OCI-LY7 (cell line): ENCODE measurements around the gene NAALAD2.

ENCODE experiments used
- EZH2phosphoT487 ChIP-seq: fragments of 200-600 bp; sonication (generic); IDR thresholded peaks from 2 replicates; pipeline ENCODE4 v1.6.1; 2018; ENCODE audit warnings: low read depth, borderline replicate concordance, mild to moderate bottlenecking, mixed run types, antibody characterized with exemption, low read length, moderate library complexity, mixed read lengths
- TF ChIP-seq, protein P1 (sequence below): fragments of 200-600 bp; sonication (generic); conservative IDR thresholded peaks from 2 replicates; pipeline ENCODE4 v1.5.1; 2014; ENCODE audit warnings: mild to moderate bottlenecking, antibody characterized with exemption, low read length, moderate library complexity, mixed read lengths

DNA sequence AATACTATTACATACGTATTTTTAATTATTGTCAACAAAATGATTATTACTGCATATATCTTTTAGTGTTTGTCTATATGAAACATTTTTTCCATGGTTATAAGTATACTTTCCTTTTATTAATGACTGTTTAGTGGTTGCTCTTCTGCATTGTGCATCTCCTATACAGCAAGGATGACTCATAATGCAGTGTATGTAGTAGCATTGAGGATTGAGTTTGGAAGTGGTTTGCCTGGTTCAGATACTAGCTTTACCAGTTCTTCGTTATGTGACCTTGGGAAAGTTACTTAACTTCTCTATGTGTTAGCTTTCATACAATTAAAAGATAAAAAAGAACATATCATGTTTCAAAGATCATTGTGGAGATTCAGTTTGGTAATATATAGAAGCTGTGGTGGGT is 44.3 kb downstream of the NAALAD2 start:
- TF ChIP-seq, protein P1, sequence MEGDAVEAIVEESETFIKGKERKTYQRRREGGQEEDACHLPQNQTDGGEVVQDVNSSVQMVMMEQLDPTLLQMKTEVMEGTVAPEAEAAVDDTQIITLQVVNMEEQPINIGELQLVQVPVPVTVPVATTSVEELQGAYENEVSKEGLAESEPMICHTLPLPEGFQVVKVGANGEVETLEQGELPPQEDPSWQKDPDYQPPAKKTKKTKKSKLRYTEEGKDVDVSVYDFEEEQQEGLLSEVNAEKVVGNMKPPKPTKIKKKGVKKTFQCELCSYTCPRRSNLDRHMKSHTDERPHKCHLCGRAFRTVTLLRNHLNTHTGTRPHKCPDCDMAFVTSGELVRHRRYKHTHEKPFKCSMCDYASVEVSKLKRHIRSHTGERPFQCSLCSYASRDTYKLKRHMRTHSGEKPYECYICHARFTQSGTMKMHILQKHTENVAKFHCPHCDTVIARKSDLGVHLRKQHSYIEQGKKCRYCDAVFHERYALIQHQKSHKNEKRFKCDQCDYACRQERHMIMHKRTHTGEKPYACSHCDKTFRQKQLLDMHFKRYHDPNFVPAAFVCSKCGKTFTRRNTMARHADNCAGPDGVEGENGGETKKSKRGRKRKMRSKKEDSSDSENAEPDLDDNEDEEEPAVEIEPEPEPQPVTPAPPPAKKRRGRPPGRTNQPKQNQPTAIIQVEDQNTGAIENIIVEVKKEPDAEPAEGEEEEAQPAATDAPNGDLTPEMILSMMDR: no peak
- TF ChIP-seq EZH2phosphoT487: no peak
